HCT116 (cell line): ENCODE measurements around the gene MST1R. TPM values are rescaled to one million over a fixed set of nuclear protein-coding genes. Genes with fewer than 3 reads are reported as not detected.

Experiments
- ATAC-seq: fragments of 200-7000 bp; cut with Tn5 transposase; 2 replicates; pipeline ENCODE4 v1.9.1; 2020; ENCODE audit warnings: mild to moderate bottlenecking, moderate library complexity
- BruUV-seq: library from RNA; stranded (reverse); fragments of 400-500 nt; replicated peaks from 2 replicates; lab custom pipeline; 2021; lab: Mats Ljungman, UMichigan
- CTCF ChIA-PET: fragments of 300-600 bp; sonication (Branson Sonifier 250); formaldehyde crosslinking; loops from one replicate; lab custom pipeline; 2021; ENCODE audit warnings: antibody characterized with exemption; lab: Charles Lee
- POLR2A ChIA-PET: fragments of 300-600, 350-600 bp; sonication (Branson Sonifier 250); formaldehyde crosslinking; loops from one replicate; lab custom pipeline; 2021; ENCODE audit warnings: antibody characterized with exemption; lab: Charles Lee
- RAD21 ChIA-PET, 2 experiments: fragments of 300-600 bp; sonication (Branson Sonifier 250); formaldehyde crosslinking; loops; one replicate each; lab custom pipeline; 2023; ENCODE audit warnings: low total read pairs in 2 of 2; ENCODE audit not compliant: uncharacterized antibody in 2 of 2, unreplicated experiment in 2 of 2, low non-redundant PET in 1 of 2; lab: Charles Lee
- DNase-seq: peaks from one replicate; pipeline ENCODE4 v3.0.0-alpha.2; 2010; ENCODE audit warnings: low read depth, low spot score
- H2AFZ ChIP-seq: fragments of 200-600 bp; shearing (Covaris generic), sonication (generic); 2 replicates; pipeline ENCODE4 v1.6.1; 2017; ENCODE audit warnings: low read depth, mixed run types, mixed read lengths, antibody characterized with exemption, low read length; ENCODE audit not compliant: poor library complexity, severe bottlenecking
- H3K27ac ChIP-seq: 2 replicates; pipeline ENCODE4 v1.5.1; 2012; ENCODE audit warnings: low read depth, low read length
- H3K27me3 ChIP-seq: fragments of 200-600 bp; sonication (generic); 2 replicates; pipeline ENCODE4 v1.6.1; 2016; ENCODE audit warnings: mixed run types, low read length, mixed read lengths; ENCODE audit not compliant: insufficient read depth
- H3K36me3 ChIP-seq, 2 experiments: fragments of 200-500 bp in 1 of 2; fragments of 200-600 bp in 1 of 2; sonication (Bioruptor generic) in 1 of 2; sonication (generic) in 1 of 2; 2 replicates each; pipeline versions ENCODE4 v1.5.1 to v1.6.1; 2014 to 2016; ENCODE audit warnings: low read length in 2 of 2, inconsistent platforms in 1 of 2, mixed read lengths in 1 of 2, mixed run types in 1 of 2; ENCODE audit not compliant: insufficient read depth in 2 of 2, control insufficient read depth in 1 of 2
- H3K4me1 ChIP-seq, 2 experiments: fragments of 200-600 bp in 1 of 2; sonication (generic) in 1 of 2; 2 replicates each; pipeline versions ENCODE4 v1.5.1 to v1.6.1; 2012 to 2017; ENCODE audit warnings: low read length in 2 of 2, inconsistent platforms in 1 of 2, mild to moderate bottlenecking in 1 of 2, mixed read lengths in 1 of 2, mixed run types in 1 of 2, moderate library complexity in 1 of 2; ENCODE audit not compliant: insufficient read depth in 2 of 2, control insufficient read depth in 1 of 2
- H3K4me2 ChIP-seq: fragments of 200-600 bp; sonication (generic); 2 replicates; pipeline ENCODE4 v1.6.1; 2017; ENCODE audit warnings: mixed run types, low read length, mixed read lengths
- H3K4me3 ChIP-seq, 2 experiments: fragments of 200-600 bp in 1 of 2; sonication (generic) in 1 of 2; replicated peaks in 1 of 2; 2 replicates each; pipeline ENCODE4 v1.5.1; 2011 to 2016; ENCODE audit warnings: low read length in 2 of 2, control low read depth in 1 of 2, low read depth in 1 of 2, mild to moderate bottlenecking in 1 of 2, mixed read lengths in 1 of 2, mixed run types in 1 of 2
- H3K79me2 ChIP-seq: fragments of 200-600 bp; sonication (generic); 2 replicates; pipeline ENCODE4 v1.6.1; 2017; ENCODE audit warnings: mild to moderate bottlenecking, mixed run types, low read length, moderate library complexity, mixed read lengths; ENCODE audit not compliant: insufficient read depth
- H3K9ac ChIP-seq: fragments of 200-600 bp; sonication (generic); 2 replicates; pipeline ENCODE4 v1.6.1; 2016; ENCODE audit warnings: low read length, mixed read lengths
- H3K9me2 ChIP-seq: fragments of 200-600 bp; sonication (generic), shearing (Covaris generic); 2 replicates; pipeline ENCODE4 v1.6.1; 2017; ENCODE audit warnings: mixed run types, mild to moderate bottlenecking, moderate library complexity; ENCODE audit not compliant: insufficient read depth
- H3K9me3 ChIP-seq, 2 experiments: fragments of 200-500 bp in 1 of 2; fragments of 200-600 bp in 1 of 2; sonication (Bioruptor generic) in 1 of 2; sonication (generic) in 1 of 2; 2 replicates each; pipeline ENCODE4 v1.6.1; 2014 to 2017; ENCODE audit warnings: low read length in 2 of 2, mixed read lengths in 2 of 2, inconsistent platforms in 1 of 2, low read depth in 1 of 2, mild to moderate bottlenecking in 1 of 2, mixed run types in 1 of 2, moderate library complexity in 1 of 2; ENCODE audit not compliant: control insufficient read depth in 1 of 2, insufficient read depth in 1 of 2
- H4K20me1 ChIP-seq: fragments of 200-600 bp; sonication (generic), shearing (Covaris generic); 2 replicates; pipeline ENCODE4 v1.6.1; 2017; ENCODE audit warnings: mixed run types, mild to moderate bottlenecking, moderate library complexity; ENCODE audit not compliant: insufficient read depth
- POLR2AphosphoS5 ChIP-seq: IDR thresholded peaks from 2 replicates; pipeline ENCODE4 v1.6.1; 2011; ENCODE audit warnings: mild to moderate bottlenecking, low read depth, low read length, moderate library complexity
- intact Hi-C: fragments of 100-400 bp; cut with micrococcal nuclease; formaldehyde crosslinking; loops from 2 replicates; pipeline ENCODE4 v1.10.0; 2022
- total RNA-seq: library from RNA; stranded (reverse); gene quantifications from one replicate; pipeline ENCODE4 v1.2.1, GENCODE V29; 2021; ENCODE audit not compliant: unreplicated experiment
- TF ChIP-seq, protein P1 (sequence below): IDR thresholded peaks from 2 replicates; pipeline ENCODE4 v1.6.1; 2011; ENCODE audit warnings: mild to moderate bottlenecking, low read length, moderate library complexity; ENCODE audit not compliant: insufficient replicate concordance; ENCODE audit errors: extremely low read depth
- TF ChIP-seq, protein P2 (sequence below), 3 experiments: fragments of 200-600 bp in 1 of 3; sonication (generic) in 1 of 3; IDR thresholded peaks in 2 of 3; conservative IDR thresholded peaks in 1 of 3; 2 replicates each; pipeline ENCODE4 v1.5.1; 2012 to 2017; ENCODE audit warnings: low read depth in 2 of 3, low read length in 2 of 3, antibody characterized with exemption in 1 of 3, borderline replicate concordance in 1 of 3, control low read depth in 1 of 3, mild to moderate bottlenecking in 1 of 3, mixed read lengths in 1 of 3, mixed run types in 1 of 3, moderate library complexity in 1 of 3; ENCODE audit not compliant: insufficient read depth in 1 of 3

The MST1R gene
- total RNA-seq, 1 experiment from 2014 or later, result 113 TPM

DNA sequence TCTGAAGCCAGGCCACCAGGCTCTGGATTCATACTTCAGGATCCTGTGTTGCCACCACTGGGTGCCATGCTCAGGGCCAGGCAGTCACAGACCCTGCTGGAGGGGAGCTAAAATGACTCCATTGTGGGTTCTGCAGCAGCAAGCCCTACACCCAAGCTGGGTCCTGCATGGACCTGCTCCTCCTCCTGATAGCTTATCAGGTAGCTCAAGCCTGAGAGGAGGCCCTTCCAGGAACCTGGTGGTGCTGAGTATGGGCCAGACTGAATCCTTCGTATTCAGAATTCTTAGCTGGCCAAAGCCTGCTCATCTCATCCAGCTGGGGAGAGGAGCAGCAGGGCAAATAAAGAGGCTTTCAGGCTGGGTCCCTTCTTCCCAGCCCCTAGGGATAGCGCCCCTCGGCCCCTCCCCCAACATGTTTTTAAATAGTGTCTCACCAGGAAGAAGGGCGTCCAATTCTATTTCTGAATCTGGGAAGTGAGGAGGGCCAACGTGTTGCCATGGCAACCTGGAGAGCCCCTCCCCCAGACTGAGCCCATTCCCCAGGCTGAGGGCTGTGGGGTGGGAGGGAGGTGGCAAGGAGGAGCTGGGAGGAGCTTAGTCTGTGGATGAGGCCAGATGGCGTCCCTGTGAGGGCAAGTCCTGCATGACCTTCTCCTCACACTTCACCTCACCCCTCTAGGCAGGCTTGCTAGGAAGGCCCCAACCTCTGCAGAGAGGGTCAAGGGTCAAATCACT is 22.9 kb downstream of the MST1R start:
- H3K4me1 ChIP-seq, result peaks cover 0 to 14% of the 10 kb centered on the region in 2 experiments; a peak in 1 of 4 replicates
- ChIA-PET POLR2A (interaction anchor here (0.9 to 8.4 kb wide), 2 partner anchors 8 to 20 kb away, joined by 3 to 43 read pairs; partner anchors contain the start of gene MST1R), RAD21 (no interaction called here), CTCF (interaction anchor here (0.6 kb wide), 1 partner anchor 41 kb away, joined by 3 read pairs; no protein-coding TSS in a partner anchor)
- no peak overlapping the region for H3K4me3 ChIP-seq
- no peak overlapping the region for H3K4me2 ChIP-seq
- H4K20me1 ChIP-seq, result no peaks in the 10 kb centered on the region
- TF ChIP-seq POLR2AphosphoS5, result peak; percentile 8; the same call in 1 of the 2 replicates
- TF ChIP-seq, protein P1, sequence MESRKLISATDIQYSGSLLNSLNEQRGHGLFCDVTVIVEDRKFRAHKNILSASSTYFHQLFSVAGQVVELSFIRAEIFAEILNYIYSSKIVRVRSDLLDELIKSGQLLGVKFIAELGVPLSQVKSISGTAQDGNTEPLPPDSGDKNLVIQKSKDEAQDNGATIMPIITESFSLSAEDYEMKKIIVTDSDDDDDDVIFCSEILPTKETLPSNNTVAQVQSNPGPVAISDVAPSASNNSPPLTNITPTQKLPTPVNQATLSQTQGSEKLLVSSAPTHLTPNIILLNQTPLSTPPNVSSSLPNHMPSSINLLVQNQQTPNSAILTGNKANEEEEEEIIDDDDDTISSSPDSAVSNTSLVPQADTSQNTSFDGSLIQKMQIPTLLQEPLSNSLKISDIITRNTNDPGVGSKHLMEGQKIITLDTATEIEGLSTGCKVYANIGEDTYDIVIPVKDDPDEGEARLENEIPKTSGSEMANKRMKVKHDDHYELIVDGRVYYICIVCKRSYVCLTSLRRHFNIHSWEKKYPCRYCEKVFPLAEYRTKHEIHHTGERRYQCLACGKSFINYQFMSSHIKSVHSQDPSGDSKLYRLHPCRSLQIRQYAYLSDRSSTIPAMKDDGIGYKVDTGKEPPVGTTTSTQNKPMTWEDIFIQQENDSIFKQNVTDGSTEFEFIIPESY, result no peak
- H3K27me3 ChIP-seq, result no peaks in the 10 kb centered on the region
- no peaks in the 10 kb centered on the region for H3K9me3 ChIP-seq
- no peaks in the 10 kb centered on the region for H3K36me3 ChIP-seq
- H3K79me2 ChIP-seq, result no peaks in the 10 kb centered on the region
- no peak overlapping the region for H3K27ac ChIP-seq
- DNase-seq (no peak), ATAC-seq (peak; percentile 12; the same call in 1 of the 2 replicates)
- H3K9ac ChIP-seq, result no peak overlapping the region
- H2AFZ ChIP-seq, result no peak overlapping the region
- intact Hi-C loops, result no loop called here
- no peaks in the 10 kb centered on the region for H3K9me2 ChIP-seq
- no TSS peak for BruUV-seq

DNA sequence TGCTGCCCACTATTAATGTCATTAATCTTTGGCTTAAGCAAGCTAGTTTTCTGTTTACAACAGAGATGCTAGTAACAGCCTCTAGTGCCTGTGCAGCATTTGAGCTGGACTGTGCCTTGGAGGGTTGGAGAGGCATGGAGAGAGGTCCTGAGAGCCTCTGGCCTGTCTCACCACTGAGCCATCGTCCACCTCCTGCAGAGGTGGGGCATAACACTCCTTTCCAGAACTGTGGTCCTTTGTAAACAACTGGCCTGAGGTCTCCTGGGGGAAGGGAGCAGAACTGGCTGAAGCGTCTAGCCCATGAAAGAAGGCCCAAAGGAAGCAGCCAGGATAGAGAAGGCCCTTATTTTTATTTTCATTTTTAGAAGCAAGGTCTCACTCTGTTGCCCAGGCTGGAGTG is 24.0 kb downstream of the MST1R start:
- Histone ChIP-seq H3K9me2 (no peaks in the 10 kb centered on the region), H3K27me3 (no peaks in the 10 kb centered on the region), H2AFZ (no peak overlapping the region), H3K79me2 (no peaks in the 10 kb centered on the region), H3K36me3 (no peaks in the 10 kb centered on the region), H3K4me2 (no peak overlapping the region), H3K9ac (no peak overlapping the region), H3K4me1 (peaks cover 0 to 14% of the 10 kb centered on the region in 2 experiments; a peak in 1 of 4 replicates), H3K4me3 (no peak overlapping the region), H4K20me1 (no peaks in the 10 kb centered on the region), H3K9me3 (no peaks in the 10 kb centered on the region), H3K27ac (no peak overlapping the region)
- RAD21 ChIA-PET, result no interaction called here
- DNase-seq, result no peak
- TF ChIP-seq, protein P2, sequence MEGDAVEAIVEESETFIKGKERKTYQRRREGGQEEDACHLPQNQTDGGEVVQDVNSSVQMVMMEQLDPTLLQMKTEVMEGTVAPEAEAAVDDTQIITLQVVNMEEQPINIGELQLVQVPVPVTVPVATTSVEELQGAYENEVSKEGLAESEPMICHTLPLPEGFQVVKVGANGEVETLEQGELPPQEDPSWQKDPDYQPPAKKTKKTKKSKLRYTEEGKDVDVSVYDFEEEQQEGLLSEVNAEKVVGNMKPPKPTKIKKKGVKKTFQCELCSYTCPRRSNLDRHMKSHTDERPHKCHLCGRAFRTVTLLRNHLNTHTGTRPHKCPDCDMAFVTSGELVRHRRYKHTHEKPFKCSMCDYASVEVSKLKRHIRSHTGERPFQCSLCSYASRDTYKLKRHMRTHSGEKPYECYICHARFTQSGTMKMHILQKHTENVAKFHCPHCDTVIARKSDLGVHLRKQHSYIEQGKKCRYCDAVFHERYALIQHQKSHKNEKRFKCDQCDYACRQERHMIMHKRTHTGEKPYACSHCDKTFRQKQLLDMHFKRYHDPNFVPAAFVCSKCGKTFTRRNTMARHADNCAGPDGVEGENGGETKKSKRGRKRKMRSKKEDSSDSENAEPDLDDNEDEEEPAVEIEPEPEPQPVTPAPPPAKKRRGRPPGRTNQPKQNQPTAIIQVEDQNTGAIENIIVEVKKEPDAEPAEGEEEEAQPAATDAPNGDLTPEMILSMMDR (IDR thresholded peaks at IDR 0.05 in 2 of 3, conservative IDR thresholded peaks at IDR 0.05 in 1 of 3; ENCODE audit: borderline replicate concordance in 1 of 3, insufficient read depth in 1 of 3, low read depth in 2 of 3, low read length in 2 of 3), result no peak
- peak; percentile 38 for TF ChIP-seq POLR2AphosphoS5
- no TSS peak for BruUV-seq
- no peak for ATAC-seq
- POLR2A ChIA-PET, result interaction anchor here (0.6 to 8.4 kb wide), 2 partner anchors 21 to 60 kb away, joined by 3 to 43 read pairs; partner anchors contain the start of genes MST1R and RBM6
- CTCF ChIA-PET, result no interaction called here
- intact Hi-C loops, result no loop called here
